PC-9 (cell line): Measurements from ENCODE around the gene SEMA6D.

Experiments used
- EZH2 ChIP-seq: fragments of 200-600 bp; sonication (generic); IDR thresholded peaks from 2 replicates; pipeline ENCODE4 v1.8.0; 2017; ENCODE audit warnings: antibody characterized with exemption, low read depth
- TF ChIP-seq, protein P1 (sequence below): fragments of 200-600 bp; sonication (generic); conservative IDR thresholded peaks from 2 replicates; pipeline ENCODE4 v1.6.1; 2017; ENCODE audit warnings: mixed run types, antibody characterized with exemption, mild to moderate bottlenecking, moderate library complexity

DNA sequence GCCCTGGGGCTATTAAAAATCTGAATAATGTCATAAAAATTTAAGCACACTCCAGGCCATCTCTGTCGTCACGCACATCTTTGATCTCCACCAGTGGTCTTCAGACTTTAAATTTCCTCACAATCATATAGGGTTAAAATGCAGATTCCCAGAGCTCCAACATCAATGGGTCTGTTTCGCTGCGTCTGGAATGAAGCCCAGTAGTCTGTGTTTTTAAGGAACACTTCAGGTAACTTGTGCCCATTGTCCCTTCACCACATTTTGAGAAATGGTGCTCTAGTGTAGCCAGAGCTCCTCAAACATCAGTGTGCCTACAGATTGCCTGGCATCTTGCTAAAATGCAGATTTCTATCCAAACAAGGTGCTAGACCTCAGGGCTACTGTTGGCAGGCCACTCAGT, 9.8 kb downstream of the SEMA6D start:
- TF ChIP-seq, protein P1, sequence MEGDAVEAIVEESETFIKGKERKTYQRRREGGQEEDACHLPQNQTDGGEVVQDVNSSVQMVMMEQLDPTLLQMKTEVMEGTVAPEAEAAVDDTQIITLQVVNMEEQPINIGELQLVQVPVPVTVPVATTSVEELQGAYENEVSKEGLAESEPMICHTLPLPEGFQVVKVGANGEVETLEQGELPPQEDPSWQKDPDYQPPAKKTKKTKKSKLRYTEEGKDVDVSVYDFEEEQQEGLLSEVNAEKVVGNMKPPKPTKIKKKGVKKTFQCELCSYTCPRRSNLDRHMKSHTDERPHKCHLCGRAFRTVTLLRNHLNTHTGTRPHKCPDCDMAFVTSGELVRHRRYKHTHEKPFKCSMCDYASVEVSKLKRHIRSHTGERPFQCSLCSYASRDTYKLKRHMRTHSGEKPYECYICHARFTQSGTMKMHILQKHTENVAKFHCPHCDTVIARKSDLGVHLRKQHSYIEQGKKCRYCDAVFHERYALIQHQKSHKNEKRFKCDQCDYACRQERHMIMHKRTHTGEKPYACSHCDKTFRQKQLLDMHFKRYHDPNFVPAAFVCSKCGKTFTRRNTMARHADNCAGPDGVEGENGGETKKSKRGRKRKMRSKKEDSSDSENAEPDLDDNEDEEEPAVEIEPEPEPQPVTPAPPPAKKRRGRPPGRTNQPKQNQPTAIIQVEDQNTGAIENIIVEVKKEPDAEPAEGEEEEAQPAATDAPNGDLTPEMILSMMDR, result no peak
- TF ChIP-seq EZH2, result no peak
